ENCODE results near the gene GHITM. TPM values are rescaled to one million over a fixed set of nuclear protein-coding genes. Genes with fewer than 3 reads are reported as not detected.

Gene GHITM
- polyA plus RNA-seq, 1 of the 3 experiments (the other 2 are of a cell fraction): 113 TPM

GRCh38 chr10:84135836-84136235, 3.5 kb upstream of the GHITM start:
- Histone ChIP-seq H4K20me1 (ENCODE audit: insufficient read depth) (no peaks in the 10 kb centered on the region), H3K79me2 (ENCODE audit: insufficient read depth) (peaks cover 14% of the 10 kb centered on the region), H2AFZ (ENCODE audit: low read depth) (no peak overlapping the region), H3K4me1 (ENCODE audit: control insufficient read depth in 1 of 2, insufficient read depth in 2 of 2, low read depth in 1 of 2, low read length in 1 of 2) (peaks cover 0 to 8% of the 10 kb centered on the region in 2 experiments; a peak in 3 of 4 replicates), H3K36me3 (replicated peaks in 1 of 2; ENCODE audit: control insufficient read depth in 1 of 2, insufficient read depth in 2 of 2, low read length in 1 of 2) (no peaks in the 10 kb centered on the region), H3K27ac (ENCODE audit: low read depth in 2 of 2, low read length in 1 of 2) (no peak overlapping the region), H3K4me3 (ENCODE audit: low read depth in 2 of 2, low read length in 1 of 2) (no peak overlapping the region), H3K9me2 (no peaks in the 10 kb centered on the region), H3K9ac (no peak overlapping the region), H3K9me3 (no peaks in the 10 kb centered on the region), H3F3A (replicated peaks; ENCODE audit: insufficient read depth) (no peaks in the 10 kb centered on the region), H3K27me3 (ENCODE audit: insufficient read depth) (no peaks in the 10 kb centered on the region), H3K4me2 (no peak overlapping the region)
- no peak for DNase-seq
- ChIA-PET POLR2A (no interaction called here), CTCF (interaction anchor here (1.3 to 1.9 kb wide), 2 partner anchors 12 to 108 kb away, joined by 4 to 5 read pairs; no protein-coding TSS in a partner anchor)
- WGBS (ENCODE audit: low lambda C conversion rate): 23% methylated on average over 2 of the region's 2 CpGs
- no peak for TF ChIP-seq JUND (IDR thresholded peaks at IDR 0.05)

DNA sequence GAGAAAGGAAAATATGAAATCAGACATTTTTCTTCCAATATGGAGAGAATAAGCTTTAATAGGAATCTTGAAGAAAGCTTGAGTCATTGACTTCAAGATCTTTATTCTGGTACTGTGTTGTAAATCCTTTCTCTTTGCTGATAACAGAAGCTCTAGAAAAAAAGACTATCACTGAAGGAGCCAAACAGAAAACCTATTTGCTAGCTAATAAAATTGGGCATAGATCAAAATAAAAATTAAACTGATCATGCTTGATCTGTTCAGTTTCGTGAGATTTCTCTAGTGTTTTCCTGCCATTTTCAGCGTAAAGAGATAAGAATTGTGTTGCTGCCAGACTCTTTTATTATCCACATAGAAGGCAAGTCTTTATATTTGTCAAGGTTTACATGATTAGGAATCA, 1.5 kb upstream of the GHITM start:
- no peak overlapping the region for H3K4me3 ChIP-seq (ENCODE audit: low read depth in 2 of 2, low read length in 1 of 2)
- no peaks in the 10 kb centered on the region for H3K9me3 ChIP-seq
- H4K20me1 ChIP-seq (ENCODE audit: insufficient read depth): no peaks in the 10 kb centered on the region
- no peaks in the 10 kb centered on the region for H3K9me2 ChIP-seq
- H3K79me2 ChIP-seq (ENCODE audit: insufficient read depth): peaks cover 34% of the 10 kb centered on the region
- no peak overlapping the region for H3K4me2 ChIP-seq
- no peak for DNase-seq
- no peak overlapping the region for H3K9ac ChIP-seq
- POLR2A ChIA-PET: no interaction called here
- TF ChIP-seq, protein P1, sequence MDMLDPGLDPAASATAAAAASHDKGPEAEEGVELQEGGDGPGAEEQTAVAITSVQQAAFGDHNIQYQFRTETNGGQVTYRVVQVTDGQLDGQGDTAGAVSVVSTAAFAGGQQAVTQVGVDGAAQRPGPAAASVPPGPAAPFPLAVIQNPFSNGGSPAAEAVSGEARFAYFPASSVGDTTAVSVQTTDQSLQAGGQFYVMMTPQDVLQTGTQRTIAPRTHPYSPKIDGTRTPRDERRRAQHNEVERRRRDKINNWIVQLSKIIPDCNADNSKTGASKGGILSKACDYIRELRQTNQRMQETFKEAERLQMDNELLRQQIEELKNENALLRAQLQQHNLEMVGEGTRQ (IDR thresholded peaks at IDR 0.05; ENCODE audit: borderline replicate concordance, low read depth, low read length): no peak
- TF ChIP-seq EZH2phosphoT487 (IDR thresholded peaks at IDR 0.05; ENCODE audit: borderline replicate concordance, low read depth) (no peak), ZBTB33 (IDR thresholded peaks at IDR 0.05; ENCODE audit: borderline replicate concordance, low read depth) (no peak), ELF1 (IDR thresholded peaks at IDR 0.05) (no peak)
- TF ChIP-seq, protein P2, sequence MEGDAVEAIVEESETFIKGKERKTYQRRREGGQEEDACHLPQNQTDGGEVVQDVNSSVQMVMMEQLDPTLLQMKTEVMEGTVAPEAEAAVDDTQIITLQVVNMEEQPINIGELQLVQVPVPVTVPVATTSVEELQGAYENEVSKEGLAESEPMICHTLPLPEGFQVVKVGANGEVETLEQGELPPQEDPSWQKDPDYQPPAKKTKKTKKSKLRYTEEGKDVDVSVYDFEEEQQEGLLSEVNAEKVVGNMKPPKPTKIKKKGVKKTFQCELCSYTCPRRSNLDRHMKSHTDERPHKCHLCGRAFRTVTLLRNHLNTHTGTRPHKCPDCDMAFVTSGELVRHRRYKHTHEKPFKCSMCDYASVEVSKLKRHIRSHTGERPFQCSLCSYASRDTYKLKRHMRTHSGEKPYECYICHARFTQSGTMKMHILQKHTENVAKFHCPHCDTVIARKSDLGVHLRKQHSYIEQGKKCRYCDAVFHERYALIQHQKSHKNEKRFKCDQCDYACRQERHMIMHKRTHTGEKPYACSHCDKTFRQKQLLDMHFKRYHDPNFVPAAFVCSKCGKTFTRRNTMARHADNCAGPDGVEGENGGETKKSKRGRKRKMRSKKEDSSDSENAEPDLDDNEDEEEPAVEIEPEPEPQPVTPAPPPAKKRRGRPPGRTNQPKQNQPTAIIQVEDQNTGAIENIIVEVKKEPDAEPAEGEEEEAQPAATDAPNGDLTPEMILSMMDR (IDR thresholded peaks at IDR 0.05): no peak
- TF ChIP-seq, protein P3, sequence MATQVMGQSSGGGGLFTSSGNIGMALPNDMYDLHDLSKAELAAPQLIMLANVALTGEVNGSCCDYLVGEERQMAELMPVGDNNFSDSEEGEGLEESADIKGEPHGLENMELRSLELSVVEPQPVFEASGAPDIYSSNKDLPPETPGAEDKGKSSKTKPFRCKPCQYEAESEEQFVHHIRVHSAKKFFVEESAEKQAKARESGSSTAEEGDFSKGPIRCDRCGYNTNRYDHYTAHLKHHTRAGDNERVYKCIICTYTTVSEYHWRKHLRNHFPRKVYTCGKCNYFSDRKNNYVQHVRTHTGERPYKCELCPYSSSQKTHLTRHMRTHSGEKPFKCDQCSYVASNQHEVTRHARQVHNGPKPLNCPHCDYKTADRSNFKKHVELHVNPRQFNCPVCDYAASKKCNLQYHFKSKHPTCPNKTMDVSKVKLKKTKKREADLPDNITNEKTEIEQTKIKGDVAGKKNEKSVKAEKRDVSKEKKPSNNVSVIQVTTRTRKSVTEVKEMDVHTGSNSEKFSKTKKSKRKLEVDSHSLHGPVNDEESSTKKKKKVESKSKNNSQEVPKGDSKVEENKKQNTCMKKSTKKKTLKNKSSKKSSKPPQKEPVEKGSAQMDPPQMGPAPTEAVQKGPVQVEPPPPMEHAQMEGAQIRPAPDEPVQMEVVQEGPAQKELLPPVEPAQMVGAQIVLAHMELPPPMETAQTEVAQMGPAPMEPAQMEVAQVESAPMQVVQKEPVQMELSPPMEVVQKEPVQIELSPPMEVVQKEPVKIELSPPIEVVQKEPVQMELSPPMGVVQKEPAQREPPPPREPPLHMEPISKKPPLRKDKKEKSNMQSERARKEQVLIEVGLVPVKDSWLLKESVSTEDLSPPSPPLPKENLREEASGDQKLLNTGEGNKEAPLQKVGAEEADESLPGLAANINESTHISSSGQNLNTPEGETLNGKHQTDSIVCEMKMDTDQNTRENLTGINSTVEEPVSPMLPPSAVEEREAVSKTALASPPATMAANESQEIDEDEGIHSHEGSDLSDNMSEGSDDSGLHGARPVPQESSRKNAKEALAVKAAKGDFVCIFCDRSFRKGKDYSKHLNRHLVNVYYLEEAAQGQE (IDR thresholded peaks at IDR 0.05; ENCODE audit: low read depth, low read length): no peak
- H3K4me1 ChIP-seq (ENCODE audit: control insufficient read depth in 1 of 2, insufficient read depth in 2 of 2, low read depth in 1 of 2, low read length in 1 of 2): peaks cover 8 to 10% of the 10 kb centered on the region in 2 experiments; a peak in 3 of 4 replicates
- H3K27me3 ChIP-seq (ENCODE audit: insufficient read depth): no peaks in the 10 kb centered on the region
- 0 out of 2 replicates have a peak overlapping the region, but pooled peaks have one; percentile 99 for H2AFZ ChIP-seq (ENCODE audit: low read depth)
- CTCF ChIA-PET: interaction anchor here (0.8 to 1.2 kb wide), 3 partner anchors 10 to 67 kb away, joined by 3 to 4 read pairs (median 3); no protein-coding TSS in a partner anchor
- H3K27ac ChIP-seq (ENCODE audit: low read depth in 2 of 2, low read length in 1 of 2): no peak overlapping the region
- WGBS (ENCODE audit: low lambda C conversion rate): 93% methylated on average over 2 of the region's 2 CpGs
- no peaks in the 10 kb centered on the region for H3F3A ChIP-seq (replicated peaks; ENCODE audit: insufficient read depth)
- peaks cover 15 to 16% of the 10 kb centered on the region in 2 experiments for H3K36me3 ChIP-seq (replicated peaks in 1 of 2; ENCODE audit: control insufficient read depth in 1 of 2, insufficient read depth in 2 of 2, low read length in 1 of 2)
